Measurements from ENCODE around the gene CLEC1B.
"Not testable (repeated sequence)": the region's sequence is repeated elsewhere in the genome, so short reads cannot be mapped to it uniquely, and the experiment has no call there.

Gene CLEC1B

GRCh38 chr12:9999016-9999415 is at the start of gene CLEC1B:
Gene CLEC1B (minus strand): TSS chr12:9999121. CDS start chr12:9999100, 21 bp downstream.
- no peaks in the 10 kb centered on the region for H3K4me1 ChIP-seq
- H3K4me3 ChIP-seq: no peak within 1 kb of the TSS
- H3K36me3 ChIP-seq (replicated peaks): no peaks in the 10 kb centered on the region
- H3K27me3 ChIP-seq (ENCODE audit: low read depth): no peaks in the 10 kb centered on the region
- H3K9me3 ChIP-seq: no peaks in the 10 kb centered on the region
- no peak for DNase-seq (ENCODE audit: low spot score in 2 of 2)
- in situ Hi-C loops (cut with MboI; ENCODE audit: low sequenced_read_pairs): no loop called here

GRCh38 chr12:10048526-10048925 is 49.6 kb upstream of the CLEC1B start:
- Histone ChIP-seq H3K4me1 (peaks cover 4% of the 10 kb centered on the region), H3K9me3 (no peaks in the 10 kb centered on the region), H3K27me3 (ENCODE audit: low read depth) (no peaks in the 10 kb centered on the region), H3K36me3 (replicated peaks) (no peaks in the 10 kb centered on the region), H3K4me3 (no peak overlapping the region)
- in situ Hi-C loops (cut with MboI; ENCODE audit: low sequenced_read_pairs): no loop called here
- no peak for DNase-seq (ENCODE audit: low spot score in 2 of 2)

- Histone ChIP-seq H3K4me3 (no peak overlapping the region), H3K9me3 (no peaks in the 10 kb centered on the region), H3K27me3 (ENCODE audit: low read depth) (no peaks in the 10 kb centered on the region), H3K36me3 (replicated peaks) (no peaks in the 10 kb centered on the region), H3K4me1 (no peaks in the 10 kb centered on the region)
- in situ Hi-C loops (cut with MboI; ENCODE audit: low sequenced_read_pairs): no loop called here
- DNase-seq (ENCODE audit: low spot score in 2 of 2): no peak
These were observed 43.2 kb upstream of the CLEC1B start for GRCh38 chr12:10042167-10042566.

GRCh38 chr12:10033783-10034545 is 35.0 kb upstream of the CLEC1B start:
- DNase-seq (ENCODE audit: low spot score in 2 of 2): peak in 1 of 2 experiments; percentile 24
- Histone ChIP-seq H3K36me3 (replicated peaks) (no peaks in the 10 kb centered on the region), H3K4me1 (peaks cover 2% of the 10 kb centered on the region; the same call in 1 of the 2 replicates), H3K4me3 (no peak overlapping the region), H3K27me3 (ENCODE audit: low read depth) (no peaks in the 10 kb centered on the region), H3K9me3 (peaks cover 6% of the 10 kb centered on the region)
- in situ Hi-C loops (cut with MboI; ENCODE audit: low sequenced_read_pairs): loop anchor here (5.0 kb wide), 1 partner anchor 108 kb away; no protein-coding TSS in a partner anchor

- DNase-seq (ENCODE audit: low spot score in 2 of 2): no peak
- Histone ChIP-seq H3K4me1 (peaks cover 2% of the 10 kb centered on the region; the same call in 1 of the 2 replicates), H3K27me3 (ENCODE audit: low read depth) (no peaks in the 10 kb centered on the region), H3K4me3 (no peak overlapping the region), H3K36me3 (replicated peaks) (no peaks in the 10 kb centered on the region), H3K9me3 (peaks cover 6% of the 10 kb centered on the region)
- in situ Hi-C loops (cut with MboI; ENCODE audit: low sequenced_read_pairs): loop anchor here (5.0 kb wide), 1 partner anchor 111 kb away; no protein-coding TSS in a partner anchor
These were observed 32.9 kb upstream of the CLEC1B start for GRCh38 chr12:10031771-10032175.

GRCh38 chr12:10031321-10031720 is 32.4 kb upstream of the CLEC1B start:
- no peak for DNase-seq (ENCODE audit: low spot score in 2 of 2)
- in situ Hi-C loops (cut with MboI; ENCODE audit: low sequenced_read_pairs): loop anchor here (5.0 kb wide), 1 partner anchor 111 kb away; no protein-coding TSS in a partner anchor
- H3K4me3 ChIP-seq: no peak overlapping the region
- peaks cover 6% of the 10 kb centered on the region for H3K9me3 ChIP-seq
- H3K36me3 ChIP-seq (replicated peaks): no peaks in the 10 kb centered on the region
- no peaks in the 10 kb centered on the region for H3K27me3 ChIP-seq (ENCODE audit: low read depth)
- H3K4me1 ChIP-seq: peaks cover 2% of the 10 kb centered on the region; the same call in 1 of the 2 replicates

- no peaks in the 10 kb centered on the region for H3K27me3 ChIP-seq (ENCODE audit: low read depth)
- DNase-seq (ENCODE audit: low spot score in 2 of 2): no peak
- in situ Hi-C loops (cut with MboI; ENCODE audit: low sequenced_read_pairs): loop anchor here (5.0 kb wide), 1 partner anchor 112 kb away; no protein-coding TSS in a partner anchor
- no peak within 1 kb of the TSS for H3K4me3 ChIP-seq
- no peaks in the 10 kb centered on the region for H3K36me3 ChIP-seq (replicated peaks)
- H3K4me1 ChIP-seq: peaks cover 2% of the 10 kb centered on the region; the same call in 1 of the 2 replicates
- H3K9me3 ChIP-seq: peaks cover 6% of the 10 kb centered on the region
These were observed 31.5 kb upstream of the CLEC1B start, which contains the start of gene CLEC9A for GRCh38 chr12:10030446-10030845. Gene CLEC9A (plus strand): TSS chr12:10030682. CDS start chr12:10052688, 22,006 bp downstream.

GRCh38 chr12:10027721-10028120 is 28.8 kb upstream of the CLEC1B start:
- Histone ChIP-seq H3K36me3 (replicated peaks) (no peaks in the 10 kb centered on the region), H3K27me3 (ENCODE audit: low read depth) (no peaks in the 10 kb centered on the region), H3K4me3 (no peak overlapping the region), H3K4me1 (no peaks in the 10 kb centered on the region), H3K9me3 (peaks cover 6% of the 10 kb centered on the region)
- no peak for DNase-seq (ENCODE audit: low spot score in 2 of 2)
- in situ Hi-C loops (cut with MboI; ENCODE audit: low sequenced_read_pairs): no loop called here

GRCh38 chr12:10027311-10027710 is 28.4 kb upstream of the CLEC1B start:
- Histone ChIP-seq H3K36me3 (replicated peaks) (no peaks in the 10 kb centered on the region), H3K4me3 (no peak overlapping the region), H3K9me3 (peaks cover 6% of the 10 kb centered on the region), H3K27me3 (ENCODE audit: low read depth) (no peaks in the 10 kb centered on the region), H3K4me1 (no peaks in the 10 kb centered on the region)
- in situ Hi-C loops (cut with MboI; ENCODE audit: low sequenced_read_pairs): no loop called here
- DNase-seq (ENCODE audit: low spot score in 2 of 2): no peak

GRCh38 chr12:10026666-10027065 is 27.7 kb upstream of the CLEC1B start:
- DNase-seq (ENCODE audit: low spot score in 2 of 2); H3K36me3 ChIP-seq (replicated peaks); H3K27me3 ChIP-seq (ENCODE audit: low read depth); H3K4me3 ChIP-seq; H3K9me3 ChIP-seq; in situ Hi-C loops (cut with MboI; ENCODE audit: low sequenced_read_pairs); H3K4me1 ChIP-seq: not testable (repeated sequence)

GRCh38 chr12:10025236-10025635 is 26.3 kb upstream of the CLEC1B start:
- in situ Hi-C loops (cut with MboI; ENCODE audit: low sequenced_read_pairs): no loop called here
- H3K36me3 ChIP-seq (replicated peaks): no peaks in the 10 kb centered on the region
- H3K27me3 ChIP-seq (ENCODE audit: low read depth): no peaks in the 10 kb centered on the region
- DNase-seq (ENCODE audit: low spot score in 2 of 2): no peak
- H3K4me3 ChIP-seq: no peak overlapping the region
- no peaks in the 10 kb centered on the region for H3K4me1 ChIP-seq
- no peaks in the 10 kb centered on the region; the same call in 1 of the 2 replicates for H3K9me3 ChIP-seq

GRCh38 chr12:10021342-10021741 is 22.4 kb upstream of the CLEC1B start:
- in situ Hi-C loops (cut with MboI; ENCODE audit: low sequenced_read_pairs): no loop called here
- Histone ChIP-seq H3K9me3 (no peaks in the 10 kb centered on the region), H3K4me3 (no peak overlapping the region), H3K36me3 (replicated peaks) (no peaks in the 10 kb centered on the region), H3K4me1 (peaks cover 13% of the 10 kb centered on the region), H3K27me3 (ENCODE audit: low read depth) (no peaks in the 10 kb centered on the region)
- DNase-seq (ENCODE audit: low spot score in 2 of 2): no peak

GRCh38 chr12:10018386-10018785 is 19.5 kb upstream of the CLEC1B start:
- no peak overlapping the region for H3K4me3 ChIP-seq
- H3K36me3 ChIP-seq (replicated peaks): no peaks in the 10 kb centered on the region
- in situ Hi-C loops (cut with MboI; ENCODE audit: low sequenced_read_pairs): no loop called here
- H3K4me1 ChIP-seq: peaks cover 19% of the 10 kb centered on the region
- no peaks in the 10 kb centered on the region for H3K9me3 ChIP-seq
- no peaks in the 10 kb centered on the region for H3K27me3 ChIP-seq (ENCODE audit: low read depth)
- no peak for DNase-seq (ENCODE audit: low spot score in 2 of 2)

GRCh38 chr12:10016881-10017280 is 18.0 kb upstream of the CLEC1B start:
- in situ Hi-C loops (cut with MboI; ENCODE audit: low sequenced_read_pairs): no loop called here
- Histone ChIP-seq H3K27me3 (ENCODE audit: low read depth) (no peaks in the 10 kb centered on the region), H3K4me3 (no peak overlapping the region), H3K9me3 (no peaks in the 10 kb centered on the region), H3K36me3 (replicated peaks) (no peaks in the 10 kb centered on the region), H3K4me1 (peaks cover 19% of the 10 kb centered on the region)
- DNase-seq (ENCODE audit: low spot score in 2 of 2): peak in 1 of 2 experiments; percentile 71

Data from HAP-1 (cell line).